GM18870 (cell line): Measurements from ENCODE around the gene FES.
"Not testable (repeated sequence)": the region's sequence is repeated elsewhere in the genome, so short reads cannot be mapped to it uniquely, and the experiment has no call there.

Source experiments
- ATAC-seq: cut with Tn5 transposase; IDR thresholded peaks from one replicate; pipeline ENCODE4 v1.9.1; 2021; ENCODE audit warnings: moderate library complexity; ENCODE audit not compliant: unreplicated experiment

The FES gene

GRCh38 chr15:90907838-90908507 lies 23.7 kb downstream of the FES start:
- no peak for ATAC-seq

GRCh38 chr15:90909449-90909848 lies 25.1 kb downstream of the FES start:
- not testable (repeated sequence) for ATAC-seq

- ATAC-seq: no peak
These were observed 25.7 kb downstream of the FES start for GRCh38 chr15:90909976-90910375.

- no peak for ATAC-seq
These were observed 26.4 kb downstream of the FES start for GRCh38 chr15:90910441-90911301.

GRCh38 chr15:90911302-90911623 lies 27.0 kb downstream of the FES start:
- ATAC-seq: no peak

- no peak for ATAC-seq
These were observed 27.8 kb downstream of the FES start for GRCh38 chr15:90911906-90912769.

GRCh38 chr15:90912770-90913075 lies 28.4 kb downstream of the FES start:
- no peak for ATAC-seq

- ATAC-seq: no peak
These were observed 29.2 kb downstream of the FES start for GRCh38 chr15:90913398-90913944.

- no peak for ATAC-seq
These were observed 30.2 kb downstream of the FES start for GRCh38 chr15:90914305-90915080.

GRCh38 chr15:90915216-90915807 lies 31.0 kb downstream of the FES start:
- no peak for ATAC-seq

- ATAC-seq: no peak
These were observed 31.6 kb downstream of the FES start for GRCh38 chr15:90915808-90916440.

- no peak for ATAC-seq
These were observed 32.2 kb downstream of the FES start for GRCh38 chr15:90916461-90916860.

GRCh38 chr15:90917569-90917968 lies 33.3 kb downstream of the FES start:
- no peak for ATAC-seq

- ATAC-seq: no peak
These were observed 33.9 kb downstream of the FES start for GRCh38 chr15:90918034-90918788.

GRCh38 chr15:90918835-90919234 lies 34.5 kb downstream of the FES start:
- no peak for ATAC-seq

- ATAC-seq: no peak
These were observed 37.6 kb downstream of the FES start for GRCh38 chr15:90921887-90922286.

GRCh38 chr15:90922712-90923322 lies 38.5 kb downstream of the FES start:
- peak; percentile 80 for ATAC-seq

- peak; percentile 73 for ATAC-seq
These were observed 40.1 kb downstream of the FES start for GRCh38 chr15:90924375-90924774.

- ATAC-seq: not testable (repeated sequence)
These were observed 42.5 kb downstream of the FES start for GRCh38 chr15:90926766-90927165.
